GM12878 (cell line): Measurements from ENCODE around the gene GORASP1. TPM values are rescaled to one million over a fixed set of nuclear protein-coding genes. Genes with fewer than 3 reads are reported as not detected.
A peak's percentile ranks its signal among the peaks of the same experiment; 100 is the strongest.

Source experiments
- ATAC-seq: fragments of 200-7000 bp; cut with Tn5 transposase; 3 replicates; pipeline ENCODE4 v1.9.1; 2020; ENCODE audit warnings: mild to moderate bottlenecking, moderate library complexity
- BruUV-seq: library from RNA; stranded (reverse); fragments of 400-500 nt; replicated peaks from 2 replicates; lab custom pipeline; 2021; lab: Mats Ljungman, UMichigan
- CTCF ChIA-PET: fragments of 300-600 bp; sonication (Branson Sonifier 250); formaldehyde crosslinking; extraction: SDS; loops from one replicate; lab custom pipeline; 2021; ENCODE audit warnings: inconsistent platforms; lab: Yijun Ruan, JAX
- POLR2A ChIA-PET: fragments of 350-600 bp; formaldehyde crosslinking; extraction: SDS; loops from one replicate; lab custom pipeline; 2021; ENCODE audit warnings: inconsistent platforms; lab: Charles Lee
- RAD21 ChIA-PET: fragments of 300-600 bp; sonication (Branson Sonifier 250); formaldehyde crosslinking; loops from one replicate; lab custom pipeline; 2023; ENCODE audit warnings: antibody characterized with exemption; ENCODE audit not compliant: unreplicated experiment; lab: Charles Lee
- SMC1A ChIA-PET: fragments of 300-600 bp; sonication (Branson Sonifier 250); formaldehyde crosslinking; loops from one replicate; lab custom pipeline; 2023; ENCODE audit not compliant: unreplicated experiment, uncharacterized antibody; lab: Charles Lee
- DNase-seq: peaks from one replicate; pipeline ENCODE4 v3.0.0-alpha.2; 2011; ENCODE audit warnings: low read depth, low spot score
- FAIRE-seq: peaks from 3 replicates; lab custom pipeline; 2011; peaks lifted over from hg19 to GRCh38; lab: Jason Lieb, UNC
- H2AFZ ChIP-seq: 2 replicates; pipeline ENCODE4 v1.6.0; 2011; ENCODE audit warnings: low read depth, low read length, control low read depth; ENCODE audit not compliant: control insufficient read depth
- H3K27ac ChIP-seq: 2 replicates; pipeline ENCODE4 v1.5.1; 2011; ENCODE audit warnings: control low read depth; ENCODE audit not compliant: control insufficient read depth, insufficient read depth
- H3K27me3 ChIP-seq, 2 experiments: replicated peaks in 1 of 2; 2 replicates each; pipeline versions ENCODE4 v1.6.0 to v1.6.1; 2011; ENCODE audit warnings: low read length in 1 of 2; ENCODE audit not compliant: control insufficient read depth in 2 of 2, insufficient read depth in 2 of 2
- H3K36me3 ChIP-seq, 2 experiments: 2 replicates each; pipeline ENCODE4 v1.5.1; 2011; ENCODE audit warnings: low read length in 1 of 2; ENCODE audit not compliant: control insufficient read depth in 2 of 2, insufficient read depth in 2 of 2
- H3K4me1 ChIP-seq: 2 replicates; pipeline ENCODE4 v1.6.1; 2011; ENCODE audit warnings: mild to moderate bottlenecking, low read length, moderate library complexity, mixed read lengths; ENCODE audit not compliant: control insufficient read depth, insufficient read depth
- H3K4me2 ChIP-seq: 2 replicates; pipeline ENCODE4 v1.6.0; 2011; ENCODE audit warnings: control low read depth; ENCODE audit not compliant: control insufficient read depth, insufficient read depth
- H3K4me3 ChIP-seq: fragments of 200-600 bp; sonication (generic); 2 replicates; pipeline ENCODE4 v1.5.1; 2016
- H3K79me2 ChIP-seq: 2 replicates; pipeline ENCODE4 v1.6.0; 2011; ENCODE audit warnings: low read length; ENCODE audit not compliant: control insufficient read depth, insufficient read depth
- H3K9ac ChIP-seq: 2 replicates; pipeline ENCODE4 v1.8.0; 2011; ENCODE audit warnings: low read length, control low read depth, mixed read lengths; ENCODE audit not compliant: control insufficient read depth, insufficient read depth
- H3K9me3 ChIP-seq: replicated peaks from 3 replicates; pipeline ENCODE4 v1.5.1; 2011; ENCODE audit warnings: mild to moderate bottlenecking, low read length; ENCODE audit not compliant: control insufficient read depth, insufficient read depth
- H4K20me1 ChIP-seq: 2 replicates; pipeline ENCODE4 v1.6.0; 2011; ENCODE audit not compliant: control insufficient read depth, insufficient read depth
- E2F4 ChIP-seq: IDR thresholded peaks from 2 replicates; pipeline ENCODE4 v1.6.1; 2012; ENCODE audit warnings: low read depth, low read length, improper control_type of control experiment
- ESRRA ChIP-seq: IDR thresholded peaks from 2 replicates; pipeline ENCODE4 v1.6.1; 2012; ENCODE audit warnings: mild to moderate bottlenecking, low read length, improper control_type of control experiment
- ETV6 ChIP-seq, 2 experiments: fragments of 450-650 bp in 1 of 2; IDR thresholded peaks in 1 of 2; conservative IDR thresholded peaks in 1 of 2; 2 replicates each; pipeline ENCODE4 v1.6.1; 2014; ENCODE audit warnings: antibody characterized with exemption in 1 of 2, borderline replicate concordance in 1 of 2, low read depth in 1 of 2, mild to moderate bottlenecking in 1 of 2, moderate library complexity in 1 of 2
- FOS ChIP-seq: IDR thresholded peaks from 3 replicates; pipeline ENCODE4 v1.6.1; 2011; ENCODE audit warnings: borderline replicate concordance; ENCODE audit not compliant: insufficient read length; ENCODE audit errors: extremely low read depth
- IKZF2 ChIP-seq, 2 experiments: fragments of 450-650 bp; IDR thresholded peaks; 2 replicates each; pipeline ENCODE4 v1.6.1; 2017; ENCODE audit warnings: mild to moderate bottlenecking in 2 of 2, moderate library complexity in 2 of 2
- JUNB ChIP-seq: IDR thresholded peaks from 2 replicates; pipeline ENCODE4 v1.6.1; 2016; ENCODE audit warnings: antibody characterized with exemption, mild to moderate bottlenecking
- KDM1A ChIP-seq: fragments of 200-600 bp; sonication (generic); IDR thresholded peaks from 2 replicates; pipeline ENCODE4 v1.6.1; 2016; ENCODE audit warnings: borderline replicate concordance
- MYB ChIP-seq: fragments of 150-350 bp; IDR thresholded peaks from 2 replicates; pipeline ENCODE4 v1.6.1; 2014; ENCODE audit warnings: mild to moderate bottlenecking, low read depth, low read length, borderline replicate concordance
- NFXL1 ChIP-seq: fragments of 450-650 bp; IDR thresholded peaks from 2 replicates; pipeline ENCODE4 v1.6.1; 2017; ENCODE audit warnings: antibody characterized with exemption, mild to moderate bottlenecking, borderline replicate concordance
- NKRF ChIP-seq: fragments of 450-650 bp; conservative IDR thresholded peaks from 2 replicates; pipeline ENCODE4 v1.6.1; 2017; ENCODE audit warnings: mild to moderate bottlenecking, moderate library complexity
- POLR2AphosphoS2 ChIP-seq: IDR thresholded peaks from 2 replicates; pipeline ENCODE4 v1.6.1; 2011; ENCODE audit warnings: low read depth, mild to moderate bottlenecking, low read length, improper control_type of control experiment, moderate library complexity
- POLR2AphosphoS5 ChIP-seq: IDR thresholded peaks from 2 replicates; pipeline ENCODE4 v1.6.1; 2011; ENCODE audit warnings: mild to moderate bottlenecking, low read length, inconsistent platforms
- RAD21 ChIP-seq: IDR thresholded peaks from 2 replicates; pipeline ENCODE4 v1.6.1; 2011; ENCODE audit warnings: mild to moderate bottlenecking, low read depth, low read length, moderate library complexity; ENCODE audit not compliant: insufficient read depth
- TBL1XR1 ChIP-seq: IDR thresholded peaks from 2 replicates; pipeline ENCODE4 v1.6.1; 2012; ENCODE audit warnings: low read depth, low read length, improper control_type of control experiment
- WGBS: methylation state at CpG from one replicate; pipeline ENCODE4 v1.1.6; 2016; ENCODE audit warnings: low lambda C conversion rate; ENCODE audit not compliant: insufficient replicate concordance, insufficient coverage; ENCODE audit errors: missing lambda C conversion rate; 5-methylcytosine and 5-hydroxymethylcytosine counted together
- in situ Hi-C: fragments of 300-500 bp; cut with MboI; formaldehyde crosslinking; loops from 9 replicates; pipeline ENCODE4 v1.14.3; 2018; ENCODE audit warnings: mixed read lengths
- intact Hi-C: fragments of 100-400 bp; cut with micrococcal nuclease; formaldehyde crosslinking; loops from one replicate; pipeline ENCODE4 v1.14.2; 2022; ENCODE audit not compliant: unreplicated experiment
- polyA plus RNA-seq, 11 experiments: library from polyadenylated mRNA; depleted of rRNA in 4 of 11; unstranded in 6 of 11; stranded (reverse) in 5 of 11; fragments of >200 nt; fragmentation: Nextera tagmentation in 4 of 11; fragmentation: Illumina TruSeq in 1 of 11; extraction: Ambion mirVana in 4 of 11; extraction: Trizol in 1 of 11; gene quantifications; 1 replicate in 1 of 11; 2 replicates in 10 of 11; pipeline versions ENCODE4 v1.2.1 to v1.2.3, GENCODE V29; 2011 to 2016; ENCODE audit warnings: inconsistent platforms in 2 of 11, missing spikeins in 2 of 11, low read depth in 1 of 11
- total RNA-seq, 4 experiments: library from RNA; depleted of rRNA in 3 of 4; stranded (reverse); fragments of >200 nt in 3 of 4; fragmentation: Illumina TruSeq in 1 of 4; extraction: Trizol in 1 of 4; gene quantifications; 2 replicates each; pipeline versions ENCODE4 v1.2.1 to v1.2.3, GENCODE V29; 2013 to 2021
- TF ChIP-seq, protein P1 (sequence below): fragments of 450-650 bp; IDR thresholded peaks from 2 replicates; pipeline ENCODE4 v1.6.1; 2017; ENCODE audit warnings: mild to moderate bottlenecking, low read depth, inconsistent platforms; ENCODE audit not compliant: poor library complexity, severe bottlenecking

GORASP1 gene
- total and polyA plus RNA-seq, 10 of the 15 experiments (the other 5 are each of a cell fraction or from before 2014, with no cell fraction given) = 3.6 to 32.7 (median 23.2) TPM

DNA sequence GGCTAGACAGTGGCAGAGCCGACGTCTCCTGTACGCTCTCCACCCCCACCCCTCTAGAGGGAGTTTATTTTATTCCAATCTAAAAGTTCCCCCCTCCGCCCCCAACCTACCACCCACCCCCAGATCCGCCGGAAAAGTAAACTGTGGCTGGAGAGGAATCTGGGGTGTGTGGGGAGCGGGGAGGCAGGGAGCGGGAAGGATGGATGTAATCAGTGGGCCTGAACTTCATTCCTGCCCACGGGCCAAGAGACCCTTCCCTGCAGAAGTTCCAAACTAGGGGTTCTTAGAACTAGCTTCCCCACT, 46.5 kb upstream of the GORASP1 start (continued):
- no peak for TF ChIP-seq ESRRA
- TF ChIP-seq FOS = no peak
- TF ChIP-seq, protein P1, sequence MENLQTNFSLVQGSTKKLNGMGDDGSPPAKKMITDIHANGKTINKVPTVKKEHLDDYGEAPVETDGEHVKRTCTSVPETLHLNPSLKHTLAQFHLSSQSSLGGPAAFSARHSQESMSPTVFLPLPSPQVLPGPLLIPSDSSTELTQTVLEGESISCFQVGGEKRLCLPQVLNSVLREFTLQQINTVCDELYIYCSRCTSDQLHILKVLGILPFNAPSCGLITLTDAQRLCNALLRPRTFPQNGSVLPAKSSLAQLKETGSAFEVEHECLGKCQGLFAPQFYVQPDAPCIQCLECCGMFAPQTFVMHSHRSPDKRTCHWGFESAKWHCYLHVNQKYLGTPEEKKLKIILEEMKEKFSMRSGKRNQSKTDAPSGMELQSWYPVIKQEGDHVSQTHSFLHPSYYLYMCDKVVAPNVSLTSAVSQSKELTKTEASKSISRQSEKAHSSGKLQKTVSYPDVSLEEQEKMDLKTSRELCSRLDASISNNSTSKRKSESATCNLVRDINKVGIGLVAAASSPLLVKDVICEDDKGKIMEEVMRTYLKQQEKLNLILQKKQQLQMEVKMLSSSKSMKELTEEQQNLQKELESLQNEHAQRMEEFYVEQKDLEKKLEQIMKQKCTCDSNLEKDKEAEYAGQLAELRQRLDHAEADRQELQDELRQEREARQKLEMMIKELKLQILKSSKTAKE = no peak
- TF ChIP-seq IKZF2 (IDR thresholded peaks at IDR 0.05) = no peak
- TF ChIP-seq, all 136 proteins: peak for 0

DNA sequence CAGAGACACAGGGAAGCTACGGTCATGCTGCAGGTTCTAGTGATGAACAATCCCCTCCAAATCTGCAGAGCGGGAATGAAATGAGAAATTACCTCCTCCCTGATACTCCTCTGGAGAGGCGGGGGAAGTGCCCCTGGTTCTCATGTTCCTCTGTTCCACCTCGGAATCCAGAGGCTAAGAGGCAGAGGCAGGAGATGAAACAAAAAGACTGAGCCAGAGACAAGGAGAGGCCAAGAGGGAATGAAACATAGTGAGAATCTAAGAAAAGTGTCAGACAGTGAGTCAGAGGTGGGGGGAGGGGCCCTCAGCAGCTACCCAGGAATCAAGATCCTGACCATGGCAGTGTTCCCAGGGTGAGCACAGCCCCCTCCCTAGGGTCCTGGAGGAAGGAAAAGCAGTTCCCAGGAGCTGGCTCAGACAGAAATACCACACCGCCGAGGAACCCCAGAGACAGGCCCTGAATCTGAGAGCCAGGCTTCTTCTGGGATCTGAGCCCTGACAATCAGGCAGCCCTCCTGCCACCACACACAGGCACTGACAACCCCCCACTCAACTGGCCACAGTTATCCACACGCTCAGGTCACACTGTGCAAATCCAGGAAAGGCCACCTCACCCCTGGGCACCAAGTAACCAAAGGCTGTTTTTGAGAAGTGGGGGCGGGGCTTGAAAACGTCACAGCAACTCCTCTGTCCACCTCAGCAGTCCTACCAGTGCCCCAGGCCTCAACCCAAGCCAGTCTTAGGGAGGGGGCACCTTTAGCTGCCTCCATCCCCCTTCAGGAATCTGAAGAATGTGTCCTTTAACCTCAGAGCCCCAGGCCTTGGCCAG, 43.6 kb upstream of the GORASP1 start:
- POLR2A ChIA-PET = interaction anchor here (0.6 to 1.4 kb wide), 3 partner anchors 23 to 256 kb away, joined by 3 to 5 read pairs (median 3); partner anchors contain the start of genes GORASP1 and TTC21A
- Histone ChIP-seq H3K4me1 (peaks cover 44% of the 10 kb centered on the region), H3K9ac (peak overlapping the region; percentile 82), H3K4me3 (peak overlapping the region; percentile 76), H2AFZ (no peak overlapping the region), H3K27ac (peak overlapping the region; percentile 71), H3K4me2 (peak overlapping the region; percentile 97), H3K36me3 (no peaks in the 10 kb centered on the region; a peak in 3 of 4 replicates), H4K20me1 (no peaks in the 10 kb centered on the region), H3K27me3 (no peaks in the 10 kb centered on the region), H3K9me3 (no peaks in the 10 kb centered on the region), H3K79me2 (peaks cover 72% of the 10 kb centered on the region)
- ATAC-seq (0 out of 3 replicates have a peak, but pooled peaks have one; percentile 5), DNase-seq (no peak), FAIRE-seq (no peak)
- BruUV-seq = no TSS peak
- RAD21 ChIA-PET = interaction anchor here (0.8 kb wide), 1 partner anchor 42 kb away, joined by 5 read pairs; no protein-coding TSS in a partner anchor
- 22% methylated on average over 9 of the region's 9 CpGs for WGBS
- SMC1A ChIA-PET = interaction anchor here (0.8 to 4.9 kb wide), 10 partner anchors 8 to 151 kb away, joined by 3 to 20 read pairs (median 4); partner anchors contain the start of genes GORASP1 and TTC21A
- CTCF ChIA-PET = interaction anchor here (1.0 to 4.4 kb wide), 6 partner anchors 16 to 151 kb away, joined by 3 to 27 read pairs (median 4); partner anchors contain the start of gene TTC21A
- intact Hi-C loops (loop anchor here (1.0 kb wide), 2 partner anchors 43 to 137 kb away; no protein-coding TSS in a partner anchor), in situ Hi-C loops (no loop called here)
- TF ChIP-seq E2F4 = no peak
- TF ChIP-seq NFXL1 = no peak
- no peak for TF ChIP-seq TBL1XR1
- TF ChIP-seq NKRF = peak; percentile 32; the same call in 1 of the 2 replicates
- TF ChIP-seq KDM1A = no peak
- TF ChIP-seq POLR2AphosphoS5 = peak; percentile 58
- TF ChIP-seq POLR2AphosphoS2 = peak; percentile 26; the same call in 1 of the 2 replicates
- TF ChIP-seq RAD21 = no peak
- TF ChIP-seq JUNB = peak; percentile 18; the same call in 1 of the 2 replicates
- no peak for TF ChIP-seq MYB
- no peak for TF ChIP-seq ETV6 (conservative IDR thresholded peaks at IDR 0.05 in 1 of 2, IDR thresholded peaks at IDR 0.05 in 1 of 2; ENCODE audit: borderline replicate concordance in 1 of 2, low read depth in 1 of 2)
